ENCODE data around the gene CELA1. TPM values are rescaled to one million over a fixed set of nuclear protein-coding genes. Genes with fewer than 3 reads are reported as not detected.
"Not testable (repeated sequence)": the region's sequence is repeated elsewhere in the genome, so short reads cannot be mapped to it uniquely, and the experiment has no call there.

CELA1 gene
- total RNA-seq, 1 donor from 2014 or later: not detected

- intact Hi-C loops (cut with DNase I): no loop called here
- ATAC-seq (ENCODE audit: poor library complexity) (peak; percentile 67), DNase-seq (peak; percentile 83)
These were observed 22.2 kb downstream of the CELA1 start, which contains the start of gene BIN2 for GRCh38 chr12:51323966-51324895. BIN2 (minus strand) TSS chr12:51324174; CDS start chr12:51324102, 72 bp downstream.

- no peak for DNase-seq
- no peak for ATAC-seq (ENCODE audit: poor library complexity)
- intact Hi-C loops (cut with DNase I): no loop called here
These were observed 23.0 kb downstream of the CELA1 start for GRCh38 chr12:51323317-51323960.

DNA sequence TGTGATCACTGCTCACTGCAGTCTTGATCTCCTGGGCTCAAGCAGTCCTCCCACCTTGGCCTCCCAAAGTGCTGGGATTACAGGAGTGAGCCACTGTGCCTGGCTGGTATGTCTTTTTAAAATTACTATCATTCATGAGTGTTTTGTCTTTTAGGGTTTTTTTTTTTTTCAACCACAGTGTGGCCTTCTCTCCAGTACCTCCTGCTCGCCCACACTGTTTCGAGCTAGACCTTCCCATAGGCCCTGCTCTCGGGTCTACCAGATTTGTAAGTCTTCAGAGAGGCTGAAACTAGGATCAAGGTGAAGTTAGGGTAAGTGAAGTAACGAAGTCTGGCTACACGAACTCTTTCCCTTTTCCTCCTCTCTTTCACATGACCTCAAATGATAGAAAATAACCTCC is 24.0 kb downstream of the CELA1 start:
- intact Hi-C loops (cut with DNase I): no loop called here
- no peak for ATAC-seq (ENCODE audit: poor library complexity)
- no peak for DNase-seq

DNA sequence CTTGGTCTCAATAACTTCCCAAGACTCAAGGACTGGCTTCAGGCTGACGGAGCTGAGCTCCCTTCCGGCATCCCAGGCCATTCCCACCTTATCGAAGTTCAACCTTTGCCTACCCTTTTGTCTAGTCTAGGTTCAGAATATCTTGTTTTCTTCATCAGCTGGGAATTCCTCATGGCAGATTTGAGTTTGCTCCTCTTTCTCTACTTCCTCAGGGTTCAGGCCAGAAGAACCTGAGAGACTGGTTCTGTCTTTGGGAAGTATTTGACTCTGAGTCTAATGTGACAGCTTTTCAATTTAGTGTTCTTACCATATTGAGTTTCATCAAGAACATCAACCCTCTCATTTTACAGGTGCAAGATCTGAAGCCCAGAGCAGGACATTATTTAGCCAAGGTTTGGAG is 24.6 kb downstream of the CELA1 start:
- ATAC-seq (ENCODE audit: poor library complexity) (no peak), DNase-seq (no peak)
- intact Hi-C loops (cut with DNase I): no loop called here

- DNase-seq (no peak), ATAC-seq (ENCODE audit: poor library complexity) (no peak)
- intact Hi-C loops (cut with DNase I): no loop called here
These were observed 25.7 kb downstream of the CELA1 start for GRCh38 chr12:51320695-51321320.

DNA sequence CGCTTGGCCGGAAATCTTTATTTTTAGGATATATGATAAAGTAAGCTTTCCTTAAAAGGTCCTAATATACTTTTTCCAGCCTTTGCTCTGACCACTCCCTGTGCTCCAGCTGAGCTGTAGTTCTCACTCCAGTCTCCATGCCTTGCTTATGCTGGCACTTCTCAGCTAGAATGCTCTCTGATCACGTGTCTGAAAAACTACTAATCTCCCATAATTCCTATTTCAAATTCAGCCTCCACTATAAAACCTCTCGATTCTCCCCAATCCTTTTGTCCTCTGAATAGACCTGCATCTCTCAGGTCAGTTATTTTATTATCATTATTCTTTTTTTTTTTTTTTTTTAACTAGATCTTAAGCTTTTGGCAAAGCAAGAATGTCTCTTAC is 26.2 kb downstream of the CELA1 start:
- intact Hi-C loops (cut with DNase I): no loop called here
- ATAC-seq (ENCODE audit: poor library complexity): no peak
- DNase-seq: no peak

DNA sequence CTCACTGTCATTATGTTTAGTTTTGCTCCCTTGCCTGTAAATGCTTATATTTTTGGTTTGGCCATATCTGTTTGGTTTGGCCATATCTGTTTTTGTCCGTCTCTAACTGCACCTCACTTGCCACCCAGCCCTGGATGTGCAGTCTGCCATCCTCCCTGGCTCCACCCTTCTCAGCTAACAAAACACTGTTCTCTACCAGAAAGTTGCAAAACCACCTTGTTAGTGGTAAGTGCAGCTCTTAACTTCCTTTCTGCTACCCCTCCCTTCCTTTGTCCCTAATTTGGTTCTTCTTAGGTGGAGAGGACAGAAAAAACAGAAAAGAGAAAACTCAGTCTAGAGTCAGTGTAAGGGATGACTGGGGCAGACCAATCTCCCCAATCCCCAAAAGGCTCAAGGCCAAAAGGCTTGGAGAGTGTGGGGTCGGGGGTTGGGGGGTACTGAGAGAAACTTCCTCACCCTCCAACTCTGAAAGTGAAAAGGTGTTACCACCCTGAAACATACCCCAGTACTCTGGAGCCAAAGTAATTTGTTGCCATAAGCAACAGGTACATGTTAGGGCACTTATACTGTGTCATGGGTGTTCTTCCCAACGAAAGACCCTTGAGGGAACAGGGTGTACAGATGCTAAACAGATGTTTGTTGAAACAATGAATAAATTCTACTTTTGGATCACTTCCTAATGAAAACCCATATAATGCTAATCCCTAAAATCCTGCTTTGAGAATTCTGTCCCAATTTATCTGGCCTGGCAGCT is 27.5 kb downstream of the CELA1 start:
- no peak for ATAC-seq (ENCODE audit: poor library complexity)
- intact Hi-C loops (cut with DNase I): no loop called here
- DNase-seq: no peak

GRCh38 chr12:51318057-51318806 is 28.2 kb downstream of the CELA1 start:
- intact Hi-C loops (cut with DNase I); ATAC-seq (ENCODE audit: poor library complexity); DNase-seq: not testable (repeated sequence)

DNA sequence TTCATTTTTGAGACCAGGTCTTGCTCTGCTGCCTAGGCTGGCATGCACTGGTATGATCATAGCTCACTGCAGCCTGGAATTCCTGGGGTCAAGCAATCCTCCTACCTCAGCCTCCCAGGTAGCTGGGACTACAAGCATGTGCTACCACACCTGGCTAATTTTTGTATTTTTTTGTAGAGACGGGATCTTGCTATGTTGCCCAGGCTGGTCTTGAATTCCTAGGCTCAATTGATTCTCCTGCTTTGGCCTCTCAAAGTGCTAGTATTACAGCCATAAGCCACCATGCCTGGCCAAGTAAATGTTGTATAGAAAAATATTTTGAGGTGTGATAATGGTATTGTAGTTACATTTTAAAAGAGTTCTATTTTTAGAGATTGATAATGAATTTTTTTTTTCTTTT is 35.1 kb downstream of the CELA1 start:
- intact Hi-C loops (cut with DNase I): no loop called here
- DNase-seq: no peak
- ATAC-seq (ENCODE audit: poor library complexity): no peak

GRCh38 chr12:51307655-51308593 is 38.6 kb downstream of the CELA1 start:
- DNase-seq (no peak), ATAC-seq (ENCODE audit: poor library complexity) (no peak)
- intact Hi-C loops (cut with DNase I): no loop called here

GRCh38 chr12:51306507-51306906 is 40.0 kb downstream of the CELA1 start:
- ATAC-seq (ENCODE audit: poor library complexity) (no peak), DNase-seq (no peak)
- intact Hi-C loops (cut with DNase I): no loop called here

DNA sequence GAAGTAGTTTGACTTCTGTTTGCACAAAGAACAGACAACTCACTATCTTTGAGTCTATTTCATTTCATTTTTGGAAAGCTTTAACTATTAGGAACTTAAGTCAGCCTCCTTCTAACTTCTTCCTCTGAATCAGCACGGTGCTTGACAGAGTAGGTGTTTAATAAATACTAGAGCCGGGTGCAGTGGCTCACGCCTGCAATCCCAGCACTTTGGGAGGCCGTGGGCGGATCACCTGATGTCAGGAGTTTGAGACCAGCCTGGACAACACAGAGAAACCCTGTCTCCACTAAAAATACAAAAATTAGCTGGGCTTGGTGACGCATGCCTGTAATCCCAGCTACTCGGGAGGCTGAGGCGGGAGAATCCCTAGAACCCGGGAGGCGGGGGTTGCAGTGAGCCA is 45.7 kb downstream of the CELA1 start:
- ATAC-seq (ENCODE audit: poor library complexity); intact Hi-C loops (cut with DNase I): not testable (repeated sequence)

GRCh38 chr12:51295651-51296050 is 50.8 kb downstream of the CELA1 start:
- no peak for DNase-seq
- ATAC-seq (ENCODE audit: poor library complexity): no peak
- intact Hi-C loops (cut with DNase I): no loop called here

More for the DNA sequence above, 45.7 kb downstream of the CELA1 start:
- not testable (repeated sequence) for DNase-seq

DNA sequence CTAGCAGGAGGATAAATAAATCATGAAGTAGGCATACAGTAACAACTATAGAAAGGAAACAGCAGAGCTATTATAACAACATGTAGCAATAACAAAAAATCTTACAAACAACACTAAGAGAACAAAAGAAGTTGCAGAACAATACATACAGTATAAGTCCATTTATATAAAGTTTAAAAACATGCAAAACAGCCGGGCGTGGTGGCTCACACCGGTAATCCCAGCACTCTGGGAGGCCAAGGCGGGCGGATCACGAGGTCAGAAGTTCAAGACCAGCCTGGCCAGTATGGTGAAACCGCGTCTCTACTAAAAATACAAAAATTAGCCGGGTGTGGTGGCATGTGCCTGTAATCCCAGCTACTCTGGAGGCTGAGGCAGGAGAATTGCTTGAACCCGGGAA is 52.4 kb downstream of the CELA1 start:
- intact Hi-C loops (cut with DNase I); ATAC-seq (ENCODE audit: poor library complexity); DNase-seq: not testable (repeated sequence)

GRCh38 chr12:51293696-51294095 is 52.8 kb downstream of the CELA1 start:
- ATAC-seq (ENCODE audit: poor library complexity): no peak
- intact Hi-C loops (cut with DNase I): no loop called here

GRCh38 chr12:51291603-51292513 is 54.6 kb downstream of the CELA1 start:
- intact Hi-C loops (cut with DNase I): not testable (repeated sequence)

More at GRCh38 chr12:51293696-51294095, 52.8 kb downstream of the CELA1 start:
- DNase-seq: no peak

More at GRCh38 chr12:51291603-51292513, 54.6 kb downstream of the CELA1 start:
- DNase-seq (peak; percentile 82), ATAC-seq (ENCODE audit: poor library complexity) (peak; percentile 66)
